Measurements from ENCODE around the gene DNM2.
"Not testable (repeated sequence)": the region's sequence is repeated elsewhere in the genome, so short reads cannot be mapped to it uniquely, and the experiment has no call there.

The DNM2 gene

DNA sequence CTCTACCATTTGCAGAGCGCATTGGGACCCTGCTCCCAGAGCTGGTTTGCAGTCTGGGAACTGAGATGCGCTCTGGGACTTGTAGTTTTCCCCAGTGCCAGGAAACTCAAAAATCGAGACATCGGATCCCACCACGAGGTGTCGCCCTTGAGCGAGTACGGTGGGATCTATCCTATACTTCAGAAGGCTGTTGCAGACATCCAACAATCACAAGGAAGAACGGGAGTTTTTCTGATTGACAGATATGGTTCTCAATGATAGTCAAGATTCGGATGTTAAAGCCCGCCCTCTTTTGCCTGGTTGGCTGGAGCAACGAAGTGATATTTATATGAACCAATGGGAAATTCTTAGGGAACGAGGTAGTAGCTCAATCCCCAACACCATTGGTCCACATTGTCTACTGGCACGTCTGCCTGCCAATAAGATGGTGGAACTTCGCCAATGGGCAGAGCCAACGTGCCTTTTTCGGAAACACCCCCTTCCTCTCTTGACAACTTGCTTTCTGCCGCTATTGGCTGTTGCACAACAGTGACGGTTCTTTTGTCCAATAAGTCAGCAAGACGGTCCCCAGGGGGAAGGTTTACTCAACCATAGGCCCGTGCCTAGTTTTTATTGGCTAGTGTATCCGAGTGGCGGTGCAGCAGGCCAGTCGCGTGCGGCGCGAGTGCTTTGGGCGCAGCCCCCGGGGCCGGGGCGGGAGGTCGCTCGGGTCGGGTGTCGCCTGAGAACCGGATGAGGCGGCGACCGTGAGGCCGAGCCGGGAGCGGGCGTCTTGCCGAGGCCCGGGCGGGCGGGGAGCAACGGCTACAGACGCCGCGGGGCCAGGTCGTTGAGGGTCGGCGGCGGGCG is at the start of gene DNM2:
DNM2 (plus strand) TSS at position 724 of the 849 bp plus-strand sequence. CDS start 164 bp downstream, outside the sequence.
- peak; percentile 100 for DNase-seq (ENCODE audit: low read depth)

GRCh38 chr19:10669246-10669645 is 48.6 kb upstream of the DNM2 start:
- DNase-seq (ENCODE audit: low read depth): no peak

GRCh38 chr19:10670182-10670581 is 47.7 kb upstream of the DNM2 start:
- DNase-seq (ENCODE audit: low read depth): peak; percentile 58

- DNase-seq (ENCODE audit: low read depth): no peak
Observed at GRCh38 chr19:10670876-10671804, 46.7 kb upstream of the DNM2 start.

GRCh38 chr19:10671922-10672321 is 46.0 kb upstream of the DNM2 start:
- DNase-seq (ENCODE audit: low read depth): not testable (repeated sequence)

- not testable (repeated sequence) for DNase-seq (ENCODE audit: low read depth)
Observed at GRCh38 chr19:10675214-10675613, 42.7 kb upstream of the DNM2 start.

- no peak for DNase-seq (ENCODE audit: low read depth)
Observed at GRCh38 chr19:10677751-10678150, 40.1 kb upstream of the DNM2 start.

GRCh38 chr19:10678813-10679212 is 39.1 kb upstream of the DNM2 start:
- no peak for DNase-seq (ENCODE audit: low read depth)

DNA sequence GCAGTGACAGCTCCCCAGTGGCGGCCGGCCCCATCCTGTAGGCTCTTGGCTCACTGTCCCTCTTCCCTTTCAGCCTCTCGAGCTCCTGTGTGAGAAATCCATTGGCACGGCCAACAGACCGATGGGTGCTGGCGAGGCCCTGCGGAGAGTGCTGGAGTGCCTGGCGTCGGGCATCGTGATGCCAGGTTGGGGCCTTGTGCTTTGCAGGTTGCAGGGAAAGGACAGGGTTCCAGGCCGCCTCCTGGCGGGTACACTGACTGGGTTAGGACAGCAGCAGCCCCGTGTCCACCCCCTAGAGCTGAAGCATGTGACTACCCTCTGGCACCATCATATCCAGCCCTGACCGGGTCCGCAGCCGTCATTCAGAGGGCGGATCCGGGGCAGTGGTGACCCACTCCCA is 38.1 kb upstream of the DNM2 start:
- DNase-seq (ENCODE audit: low read depth): no peak

DNA sequence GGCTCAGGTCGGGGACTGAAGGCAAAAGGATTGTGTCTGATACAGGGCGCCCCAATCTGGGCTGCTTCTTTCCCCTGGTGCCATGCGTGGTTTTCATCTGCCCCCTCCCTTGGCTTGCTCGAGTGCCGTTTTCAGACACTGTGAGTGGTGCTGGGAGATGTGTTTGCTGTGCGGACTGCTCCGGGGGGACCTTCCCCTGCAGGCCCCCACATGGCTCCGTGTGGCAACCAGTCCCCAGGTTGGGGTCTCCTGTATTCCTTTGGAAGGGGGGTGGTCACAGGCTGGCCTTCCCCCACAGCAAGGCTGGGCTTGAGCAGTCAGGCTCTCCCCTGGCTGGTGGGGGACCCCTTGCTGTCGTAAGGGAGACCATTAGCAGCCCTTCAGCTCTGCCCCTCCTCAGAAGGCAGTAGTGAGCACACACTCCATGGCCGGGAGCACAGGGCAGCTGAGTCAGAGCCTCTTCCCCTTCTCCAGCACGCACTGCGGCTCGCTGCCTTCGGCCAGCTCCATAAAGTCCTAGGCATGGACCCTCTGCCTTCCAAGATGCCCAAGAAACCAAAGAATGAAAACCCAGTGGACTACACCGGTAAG is 37.2 kb upstream of the DNM2 start:
- no peak for DNase-seq (ENCODE audit: low read depth)

- no peak for DNase-seq (ENCODE audit: low read depth)
Observed at GRCh38 chr19:10681658-10682057, 36.2 kb upstream of the DNM2 start.

GRCh38 chr19:10682397-10683063 is 35.3 kb upstream of the DNM2 start:
- no peak for DNase-seq (ENCODE audit: low read depth)

DNA sequence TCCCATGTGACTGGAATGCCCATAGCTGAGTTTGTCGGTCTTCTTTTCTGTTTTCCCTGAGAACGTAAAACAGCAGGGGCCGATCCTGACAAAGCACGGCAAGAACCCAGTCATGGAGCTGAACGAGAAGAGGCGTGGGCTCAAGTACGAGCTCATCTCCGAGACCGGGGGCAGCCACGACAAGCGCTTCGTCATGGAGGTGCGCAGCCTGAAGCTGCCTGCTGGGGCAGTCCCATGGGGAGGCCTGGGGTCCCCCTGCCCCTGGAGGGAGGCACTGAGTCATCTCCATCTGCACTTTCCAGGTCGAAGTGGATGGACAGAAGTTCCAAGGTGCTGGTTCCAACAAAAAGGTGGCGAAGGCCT is 34.8 kb upstream of the DNM2 start:
- no peak for DNase-seq (ENCODE audit: low read depth)

- DNase-seq (ENCODE audit: low read depth): no peak
Observed at GRCh38 chr19:10683582-10683981, 34.3 kb upstream of the DNM2 start.

DNA sequence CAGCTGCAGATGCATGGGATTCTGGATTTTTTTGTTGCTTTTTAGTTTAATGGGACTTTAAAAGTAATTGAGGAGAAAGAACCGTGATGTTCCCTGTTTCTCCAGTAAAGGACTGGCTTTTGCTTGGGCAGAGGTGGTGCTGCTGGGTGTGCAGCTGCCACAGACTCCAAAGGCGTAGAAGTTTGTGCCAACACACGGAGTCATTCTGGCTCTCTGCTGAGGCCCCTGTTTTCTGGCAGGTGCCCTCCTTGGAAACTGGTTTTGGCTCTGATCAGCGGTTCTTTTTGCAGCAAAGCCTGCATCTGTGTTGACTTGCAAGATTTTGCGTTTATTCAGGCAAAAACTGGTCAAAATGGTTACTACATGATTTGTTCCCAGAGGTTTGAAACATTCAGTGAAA is 32.7 kb upstream of the DNM2 start:
- no peak for DNase-seq (ENCODE audit: low read depth)

DNA sequence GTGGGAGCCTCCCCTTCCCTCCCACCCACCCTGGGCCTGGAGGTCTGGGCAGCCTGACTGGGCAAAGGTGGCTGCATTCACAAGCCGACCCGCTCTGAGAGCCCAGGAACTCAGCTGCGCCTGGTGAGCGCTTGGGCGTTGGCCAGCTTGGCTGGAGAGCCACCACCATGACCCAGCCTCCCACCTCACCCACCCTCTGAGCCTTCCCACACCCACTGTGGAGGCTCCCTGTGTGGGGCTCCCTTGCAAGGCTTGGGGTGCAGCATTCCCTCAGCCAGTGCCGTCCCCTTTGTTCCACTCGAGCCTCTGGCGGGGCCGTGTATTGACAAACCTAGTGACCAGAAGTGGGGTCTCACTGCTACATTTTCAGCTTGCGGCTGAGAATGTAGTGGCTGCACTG is 31.7 kb upstream of the DNM2 start:
- DNase-seq (ENCODE audit: low read depth): no peak

DNA sequence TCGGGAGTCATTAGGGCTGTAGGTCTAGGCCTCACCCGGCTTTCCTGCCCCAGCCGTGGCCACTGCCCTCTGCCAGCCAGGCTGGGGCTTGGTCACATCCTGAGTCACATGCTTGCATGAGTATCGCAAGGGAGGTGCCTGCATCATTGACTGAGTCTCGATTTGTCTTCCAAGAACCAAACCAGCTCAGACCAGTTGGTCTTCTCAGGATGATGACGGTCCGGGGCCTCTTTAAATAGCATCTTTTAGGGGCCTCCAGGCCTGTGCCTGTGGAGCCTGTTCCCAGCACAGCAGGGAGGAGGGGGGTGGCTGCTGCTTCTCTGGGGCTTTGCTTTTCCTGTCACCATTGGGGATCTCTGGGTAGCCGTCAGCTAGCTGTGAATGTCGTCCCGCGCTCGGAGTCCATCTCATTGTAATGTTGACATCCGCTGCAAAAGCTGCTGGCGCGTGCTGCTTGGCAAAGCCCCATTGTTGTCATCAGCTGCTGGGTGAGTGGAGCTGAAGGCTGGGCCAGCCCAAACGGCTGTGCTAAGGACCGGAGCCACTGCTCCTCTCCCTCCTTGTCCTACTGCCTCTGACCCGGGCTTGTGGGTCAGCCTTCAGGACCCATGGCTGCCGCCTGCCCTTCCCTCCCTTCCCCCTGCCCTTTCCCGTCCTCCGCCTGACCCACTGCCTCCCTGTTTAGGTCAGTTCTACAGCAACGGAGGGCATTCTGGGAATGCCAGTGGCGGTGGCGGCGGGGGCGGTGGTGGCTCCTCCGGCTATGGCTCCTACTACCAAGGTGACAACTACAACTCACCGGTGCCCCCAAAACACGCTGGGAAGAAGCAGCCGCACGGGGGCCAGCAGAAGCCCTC is 31.0 kb upstream of the DNM2 start:
- peak; percentile 29 for DNase-seq (ENCODE audit: low read depth)

DNA sequence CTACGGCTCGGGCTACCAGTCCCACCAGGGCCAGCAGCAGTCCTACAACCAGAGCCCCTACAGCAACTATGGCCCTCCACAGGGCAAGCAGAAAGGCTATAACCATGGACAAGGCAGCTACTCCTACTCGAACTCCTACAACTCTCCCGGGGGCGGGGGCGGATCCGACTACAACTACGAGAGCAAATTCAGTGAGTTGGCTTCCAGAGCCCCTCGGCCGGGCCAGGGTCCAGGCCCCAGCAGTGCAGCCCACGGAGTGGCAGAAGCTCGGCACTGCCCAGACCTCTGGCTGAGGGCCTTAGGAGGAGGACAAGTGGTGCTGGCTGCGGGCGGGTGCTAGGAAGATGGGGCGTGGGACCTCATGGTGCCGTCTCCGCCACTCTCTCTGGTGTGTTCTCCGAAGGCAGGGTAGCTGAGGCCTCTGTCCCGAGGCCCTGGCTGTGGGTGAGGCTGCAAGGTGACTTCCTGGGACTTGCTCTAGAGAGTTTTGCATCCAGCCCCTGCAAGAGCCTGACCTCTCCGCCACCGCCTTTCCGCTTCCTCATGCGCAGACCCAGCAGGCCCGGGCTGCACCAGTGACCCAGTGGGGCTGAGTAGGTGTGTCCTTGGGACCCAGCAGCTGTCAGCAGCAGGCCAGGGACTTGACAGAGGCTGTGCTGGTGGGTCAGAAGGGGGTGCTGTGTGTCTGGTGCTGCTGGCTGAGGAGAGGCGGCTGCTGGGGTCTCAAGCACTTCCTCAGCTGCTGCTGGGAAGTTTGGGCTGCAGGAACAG is 30.2 kb upstream of the DNM2 start:
- DNase-seq (ENCODE audit: low read depth): no peak

GRCh38 chr19:10688545-10689280 is 29.2 kb upstream of the DNM2 start:
- no peak for DNase-seq (ENCODE audit: low read depth)

DNA sequence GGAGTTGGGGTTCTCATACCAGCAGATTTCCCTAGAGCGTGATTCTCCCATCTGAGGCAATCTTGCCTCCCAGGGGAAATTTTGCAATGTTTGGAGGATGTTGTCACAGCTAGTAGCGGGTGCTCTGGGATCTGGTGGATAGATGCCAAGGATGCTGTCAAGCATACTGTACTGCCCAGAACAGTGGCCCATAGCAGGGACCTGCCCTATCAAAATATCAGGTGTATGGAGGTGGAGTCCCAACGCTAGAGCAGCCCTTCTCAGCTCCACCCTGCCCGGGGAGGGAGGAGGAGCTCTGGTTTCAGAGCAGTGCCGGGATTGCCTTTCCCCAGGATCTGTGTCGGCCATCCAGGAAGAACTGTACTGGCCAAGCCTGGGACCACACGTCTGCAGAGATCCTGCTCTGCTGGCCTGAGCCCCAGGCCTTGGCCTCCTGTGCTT is 27.5 kb upstream of the DNM2 start:
- DNase-seq (ENCODE audit: low read depth): peak; percentile 84
